Mesendoderm (in vitro differentiated cells): Measurements from ENCODE around the gene VSIR. TPM values are rescaled to one million over a fixed set of nuclear protein-coding genes. Genes with fewer than 3 reads are reported as not detected.
A peak's percentile ranks its signal among the peaks of the same experiment; 100 is the strongest.

Source experiments
- DNase-seq: peaks from one replicate; pipeline ENCODE4 v3.0.0; 2013
- H2AK5ac ChIP-seq: 2 replicates; pipeline ENCODE4 v1.6.1; 2013; ENCODE audit warnings: low read length, inconsistent platforms
- H2BK120ac ChIP-seq: 2 replicates; pipeline ENCODE4 v1.6.1; 2013; ENCODE audit warnings: low read depth, mild to moderate bottlenecking, low read length, moderate library complexity, mixed read lengths
- H2BK15ac ChIP-seq: replicated peaks from 2 replicates; pipeline ENCODE4 v1.6.1; 2013; ENCODE audit warnings: low read depth, mild to moderate bottlenecking, moderate library complexity
- H2BK5ac ChIP-seq: 2 replicates; pipeline ENCODE4 v1.6.1; 2013; ENCODE audit warnings: low read length, inconsistent platforms
- H3K18ac ChIP-seq: 2 replicates; pipeline ENCODE4 v1.6.1; 2013; ENCODE audit warnings: mild to moderate bottlenecking, low read length, mixed read lengths
- H3K23ac ChIP-seq: one replicate; pipeline ENCODE4 v1.6.1; 2013; ENCODE audit warnings: low read length
- H3K27ac ChIP-seq: 2 replicates; pipeline ENCODE4 v1.5.1; 2013; ENCODE audit warnings: low read depth, mild to moderate bottlenecking, inconsistent platforms, low read length, moderate library complexity
- H3K27me3 ChIP-seq: 2 replicates; pipeline ENCODE4 v1.6.1; 2013; ENCODE audit warnings: low read length, control low read depth, mild to moderate bottlenecking, inconsistent platforms; ENCODE audit not compliant: insufficient read depth, poor library complexity
- H3K36me3 ChIP-seq: 2 replicates; pipeline ENCODE4 v1.6.1; 2013; ENCODE audit warnings: low read length, inconsistent platforms; ENCODE audit not compliant: control insufficient read depth, insufficient read depth
- H3K4ac ChIP-seq: one replicate; pipeline ENCODE4 v1.6.1; 2013; ENCODE audit warnings: low read depth, mild to moderate bottlenecking, low read length, moderate library complexity
- H3K4me1 ChIP-seq: 2 replicates; pipeline ENCODE4 v1.6.1; 2013; ENCODE audit warnings: low read depth, low read length, inconsistent platforms; ENCODE audit not compliant: control insufficient read depth
- H3K4me2 ChIP-seq: 2 replicates; pipeline ENCODE4 v1.6.1; 2013; ENCODE audit warnings: low read length
- H3K4me3 ChIP-seq: 2 replicates; pipeline ENCODE4 v1.5.1; 2013; ENCODE audit warnings: mild to moderate bottlenecking, low read length
- H3K56ac ChIP-seq: one replicate; pipeline ENCODE4 v1.6.1; 2013; ENCODE audit warnings: low read length
- H3K79me1 ChIP-seq: 2 replicates; pipeline ENCODE4 v1.6.1; 2013; ENCODE audit warnings: low read length, inconsistent platforms
- H3K79me2 ChIP-seq: 2 replicates; pipeline ENCODE4 v1.6.1; 2013; ENCODE audit warnings: mild to moderate bottlenecking, low read length; ENCODE audit not compliant: control insufficient read depth, insufficient read depth
- H3K9ac ChIP-seq: 2 replicates; pipeline ENCODE4 v1.6.1; 2013; ENCODE audit warnings: low read length, inconsistent platforms
- H4K5ac ChIP-seq: one replicate; pipeline ENCODE4 v1.6.1; 2013; ENCODE audit warnings: low read length
- H4K8ac ChIP-seq: one replicate; pipeline ENCODE4 v1.6.1; 2013; ENCODE audit warnings: low read depth, mild to moderate bottlenecking, control low read depth, low read length, moderate library complexity
- WGBS: extraction: QIAGEN DNeasy Blood & Tissue Kit; methylation state at CpG from one replicate; pipeline ENCODE4 v1.1.7; 2013; ENCODE audit warnings: low lambda C conversion rate, missing lambda C conversion rate; ENCODE audit not compliant: insufficient coverage; ENCODE audit errors: extremely low coverage; 5-methylcytosine and 5-hydroxymethylcytosine counted together
- polyA plus RNA-seq, 2 experiments: library from polyadenylated mRNA; stranded (reverse); fragments of 200-250 nt; gene quantifications; one replicate each; pipeline ENCODE4 v1.2.3, GENCODE V29; 2013

The VSIR gene
- polyA plus RNA-seq (2013, experiment 1 of 2) = 0.01 TPM
- polyA plus RNA-seq (2013, experiment 2 of 2) = 0.07 TPM

DNA sequence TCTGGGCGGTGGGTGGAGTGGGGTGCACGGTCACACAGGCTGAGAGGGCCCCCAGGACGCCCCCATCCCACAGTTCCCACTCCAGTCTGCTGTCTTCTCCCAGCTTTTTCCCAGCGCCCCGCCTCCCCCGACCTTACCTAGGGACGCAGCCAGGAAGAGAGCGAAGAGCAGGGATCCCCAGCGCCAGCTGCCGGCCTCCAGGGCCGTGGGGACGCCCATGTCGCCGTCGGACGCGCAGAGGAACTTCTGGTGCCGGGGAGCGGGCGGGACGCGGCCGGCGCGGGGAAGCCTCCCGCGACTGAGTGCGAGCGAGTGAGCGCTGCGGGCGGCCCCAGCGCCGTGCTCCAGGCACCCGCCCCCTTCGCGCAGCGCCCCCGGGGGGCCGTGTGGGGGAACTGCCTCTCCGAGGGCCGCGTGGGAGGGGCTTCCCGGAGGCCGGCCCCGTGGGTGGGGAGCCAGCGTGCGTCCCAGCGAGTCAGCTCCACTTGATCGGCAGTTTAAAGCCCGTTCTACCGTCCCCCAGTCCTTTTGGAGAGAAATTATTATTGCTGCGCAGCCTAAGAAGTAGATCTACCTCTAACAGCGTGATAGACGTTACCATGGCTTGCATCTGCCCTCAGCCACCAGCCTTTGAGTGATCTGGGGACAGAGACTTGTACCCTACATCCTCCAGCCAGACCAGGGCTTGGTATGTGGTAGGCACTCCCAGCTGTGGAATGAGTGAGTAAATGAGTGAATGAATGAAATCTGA is at the start of gene VSIR:
VSIR (minus strand) TSS at position 300 of the 751 bp plus-strand sequence; CDS start at position 219, 81 bp downstream.
- DNase-seq = peak; percentile 71
- no CpG with 5 or more reads among the region's 55 CpGs for WGBS
- H3K36me3 ChIP-seq = no peaks in the 10 kb centered on the region
- no peaks in the 10 kb centered on the region for H3K79me1 ChIP-seq
- no peaks in the 10 kb centered on the region for H3K79me2 ChIP-seq
- H4K5ac ChIP-seq = no peak within 1 kb of the TSS
- no peaks in the 10 kb centered on the region for H3K27me3 ChIP-seq
- H3K56ac ChIP-seq = peak within 1 kb of the TSS; percentile 79
- no peak within 1 kb of the TSS for H2BK120ac ChIP-seq
- peak within 1 kb of the TSS; percentile 44 for H3K9ac ChIP-seq
- no peak within 1 kb of the TSS for H2AK5ac ChIP-seq
- no peak within 1 kb of the TSS for H3K4me3 ChIP-seq
- H2BK5ac ChIP-seq = no peak within 1 kb of the TSS
- no peak within 1 kb of the TSS for H3K4ac ChIP-seq
- H3K4me2 ChIP-seq = peak within 1 kb of the TSS; percentile 59
- no peak within 1 kb of the TSS for H3K18ac ChIP-seq
- no peak within 1 kb of the TSS for H3K27ac ChIP-seq
- no peak within 1 kb of the TSS for H2BK15ac ChIP-seq
- no peak within 1 kb of the TSS for H4K8ac ChIP-seq
- no peak within 1 kb of the TSS for H3K23ac ChIP-seq
- no peaks in the 10 kb centered on the region for H3K4me1 ChIP-seq

DNA sequence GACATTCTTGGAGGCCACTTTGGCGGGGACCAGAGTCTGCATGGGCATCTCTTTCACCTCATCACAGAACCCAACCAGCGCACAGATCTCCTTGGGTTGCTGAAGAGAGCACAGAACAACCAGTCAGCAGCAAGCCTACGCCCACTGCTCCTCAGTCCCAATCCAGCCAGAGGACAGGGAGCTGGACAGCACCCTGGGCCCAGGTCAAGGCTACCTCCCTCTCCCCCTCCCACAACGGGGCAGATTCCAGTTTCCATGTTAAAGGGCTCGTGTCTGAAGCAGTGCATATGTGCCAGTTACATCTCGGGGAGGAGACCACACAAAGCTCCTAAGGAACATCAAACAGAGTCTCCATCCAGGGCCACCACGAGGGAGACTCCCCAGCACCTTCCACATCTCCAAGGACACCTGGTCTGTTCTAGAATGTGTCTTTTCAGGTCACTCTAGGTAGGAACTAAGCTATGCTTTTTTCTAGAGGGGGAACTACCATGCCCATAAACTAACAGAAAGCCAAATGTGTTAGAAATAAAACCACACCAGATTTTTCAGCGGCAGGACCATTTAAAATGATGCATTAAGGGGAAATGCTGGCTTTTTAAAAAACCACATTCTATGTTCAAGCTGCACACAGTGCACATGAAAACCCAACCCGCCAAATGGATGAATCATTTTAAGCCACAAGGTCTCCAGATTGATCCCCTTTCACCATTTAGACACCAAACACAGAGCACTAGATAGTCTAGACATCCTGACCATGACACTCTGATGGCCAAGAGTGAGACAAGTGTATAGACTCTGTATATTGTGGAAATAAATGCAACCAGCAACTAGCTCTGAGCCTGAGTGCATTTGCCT is 48.8 kb upstream of the VSIR start:
- WGBS = no CpG with 5 or more reads among the region's 9 CpGs
- DNase-seq = no peak
- H2BK120ac ChIP-seq = no peak overlapping the region

DNA sequence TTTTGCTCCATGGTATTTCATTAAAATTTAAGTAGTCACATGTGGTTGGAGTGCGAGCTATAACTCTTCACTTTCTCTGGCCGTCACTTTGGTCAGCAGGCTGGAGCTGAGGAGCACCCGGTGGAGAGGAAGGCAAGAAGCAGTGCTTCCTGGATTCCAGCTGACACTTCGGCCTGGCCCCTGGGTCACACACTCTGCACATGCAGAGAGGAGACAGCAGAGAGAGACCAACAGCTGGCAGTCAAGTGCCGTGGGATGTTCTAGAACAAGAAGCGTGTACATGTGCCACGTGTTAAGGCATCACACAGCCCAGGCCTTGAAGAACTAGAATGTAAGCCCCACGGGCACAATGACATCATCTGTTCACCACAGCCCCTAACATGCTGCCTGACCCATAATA is 47.6 kb upstream of the VSIR start:
- Histone ChIP-seq H3K18ac (no peak overlapping the region), H3K4me1 (no peaks in the 10 kb centered on the region), H3K23ac (no peak overlapping the region), H3K79me1 (no peaks in the 10 kb centered on the region), H3K27ac (no peak overlapping the region), H3K56ac (no peak overlapping the region), H3K79me2 (no peaks in the 10 kb centered on the region), H3K36me3 (peaks cover 39% of the 10 kb centered on the region), H2BK5ac (no peak overlapping the region), H4K8ac (no peak overlapping the region), H3K4me2 (no peak overlapping the region), H2BK120ac (no peak overlapping the region), H3K4me3 (no peak overlapping the region), H3K27me3 (no peaks in the 10 kb centered on the region), H3K9ac (no peak overlapping the region), H4K5ac (no peak overlapping the region), H2BK15ac (no peak overlapping the region), H3K4ac (no peak overlapping the region), H2AK5ac (no peak overlapping the region)
- no CpG with 5 or more reads among the region's 8 CpGs for WGBS
- DNase-seq = no peak

More for the DNA sequence above, 48.8 kb upstream of the VSIR start:
- H3K36me3 ChIP-seq = peaks cover 34% of the 10 kb centered on the region
- H3K4ac ChIP-seq = no peak overlapping the region
- no peak overlapping the region for H3K56ac ChIP-seq
- H3K4me1 ChIP-seq = no peaks in the 10 kb centered on the region
- no peaks in the 10 kb centered on the region for H3K79me2 ChIP-seq
- H3K4me2 ChIP-seq = no peak overlapping the region
- no peak overlapping the region for H3K18ac ChIP-seq
- H3K79me1 ChIP-seq = no peaks in the 10 kb centered on the region
- H3K4me3 ChIP-seq = no peak overlapping the region
- H3K27ac ChIP-seq = no peak overlapping the region
- no peak overlapping the region for H2BK15ac ChIP-seq
- no peak overlapping the region for H2AK5ac ChIP-seq
- H3K27me3 ChIP-seq = no peaks in the 10 kb centered on the region
- H4K8ac ChIP-seq = no peak overlapping the region
- no peak overlapping the region for H3K9ac ChIP-seq
- H2BK5ac ChIP-seq = no peak overlapping the region
- H4K5ac ChIP-seq = no peak overlapping the region
- H3K23ac ChIP-seq = no peak overlapping the region

DNA sequence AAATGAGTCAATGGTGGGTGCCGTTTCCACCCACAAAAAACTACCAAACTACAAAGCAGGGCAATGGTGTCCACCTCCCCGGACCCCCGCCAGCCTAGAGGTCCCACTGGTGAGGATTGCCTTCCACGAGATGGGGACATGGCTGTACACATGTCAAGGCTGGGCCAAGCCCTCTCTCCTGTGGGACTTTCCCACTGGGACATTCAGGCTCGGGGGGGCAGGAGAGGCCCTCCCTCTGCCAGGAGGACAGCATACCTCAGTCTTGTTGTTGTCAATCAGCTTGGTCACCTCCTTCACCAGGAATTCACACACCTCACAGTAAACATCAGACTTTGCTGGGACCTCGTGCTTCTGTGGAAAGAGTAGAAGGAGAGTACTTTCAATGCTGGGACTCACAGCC is 46.7 kb upstream of the VSIR start:
- no peak overlapping the region for H2BK15ac ChIP-seq

DNA sequence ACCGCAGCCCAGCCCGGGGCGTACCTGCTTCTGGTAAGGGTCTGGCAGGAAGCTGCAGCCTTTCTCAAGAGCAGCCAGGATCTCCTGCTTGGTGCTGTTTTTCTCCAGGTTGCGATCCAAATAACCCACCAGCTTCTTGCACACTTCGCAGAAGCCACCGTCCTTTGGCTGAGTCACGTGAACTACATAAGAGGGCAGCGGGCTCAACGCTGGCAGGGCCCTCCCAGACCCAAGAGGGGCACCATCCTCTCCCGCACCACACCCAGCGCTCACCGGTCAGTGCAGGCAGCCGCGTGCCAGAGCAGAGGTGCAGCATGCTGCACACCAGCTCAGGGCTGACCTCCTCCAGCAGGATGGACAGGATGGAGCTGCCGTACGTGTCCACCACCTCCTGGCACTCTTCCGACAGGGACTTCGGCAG is 46.1 kb upstream of the VSIR start:
- no peak overlapping the region for H2BK5ac ChIP-seq
- no peak overlapping the region for H3K4ac ChIP-seq
- no peaks in the 10 kb centered on the region for H3K79me2 ChIP-seq
- no peak overlapping the region for H3K23ac ChIP-seq
- no peaks in the 10 kb centered on the region for H3K27me3 ChIP-seq
- no peak overlapping the region for H4K8ac ChIP-seq
- no peak for DNase-seq
- no peak overlapping the region for H3K56ac ChIP-seq
- no peak overlapping the region for H3K4me2 ChIP-seq
- no peak overlapping the region for H2AK5ac ChIP-seq
- H3K4me3 ChIP-seq = no peak overlapping the region
- no peak overlapping the region for H2BK15ac ChIP-seq
- H3K79me1 ChIP-seq = no peaks in the 10 kb centered on the region
- H3K27ac ChIP-seq = no peak overlapping the region
- no peak overlapping the region for H3K18ac ChIP-seq
- no CpG with 5 or more reads among the region's 18 CpGs for WGBS
- no peaks in the 10 kb centered on the region for H3K4me1 ChIP-seq
- no peak overlapping the region for H3K9ac ChIP-seq
- H4K5ac ChIP-seq = no peak overlapping the region
- H3K36me3 ChIP-seq = peaks cover 37% of the 10 kb centered on the region
- H2BK120ac ChIP-seq = no peak overlapping the region

More for the DNA sequence above, 46.7 kb upstream of the VSIR start:
- no peak overlapping the region for H3K18ac ChIP-seq
- H2BK5ac ChIP-seq = no peak overlapping the region
- H4K5ac ChIP-seq = no peak overlapping the region
- H3K4me3 ChIP-seq = no peak overlapping the region
- no peak overlapping the region for H3K4ac ChIP-seq
- no peak for DNase-seq
- no peak overlapping the region for H4K8ac ChIP-seq
- no peaks in the 10 kb centered on the region for H3K79me1 ChIP-seq
- no peak overlapping the region for H3K56ac ChIP-seq
- H3K9ac ChIP-seq = no peak overlapping the region
- no peaks in the 10 kb centered on the region for H3K4me1 ChIP-seq
- no peak overlapping the region for H2BK120ac ChIP-seq
- H2AK5ac ChIP-seq = no peak overlapping the region
- no peak overlapping the region for H3K4me2 ChIP-seq
- no CpG with 5 or more reads among the region's 6 CpGs for WGBS
- H3K23ac ChIP-seq = no peak overlapping the region
- H3K27ac ChIP-seq = no peak overlapping the region
- H3K27me3 ChIP-seq = no peaks in the 10 kb centered on the region
- H3K79me2 ChIP-seq = no peaks in the 10 kb centered on the region
- H3K36me3 ChIP-seq = peaks cover 37% of the 10 kb centered on the region
